Astrocyte (in vitro differentiated cells and primary cell): ENCODE data around the gene CSF1. TPM values are rescaled to one million over a fixed set of nuclear protein-coding genes. Genes with fewer than 3 reads are reported as not detected.
"Not testable (repeated sequence)": the region's sequence is repeated elsewhere in the genome, so short reads cannot be mapped to it uniquely, and the experiment has no call there.

ENCODE experiments used
- DNase-seq: peaks from one replicate; pipeline ENCODE4 v3.0.0-alpha.2; 2010; ENCODE audit warnings: low read depth
- FAIRE-seq: peaks from 2 replicates; lab custom pipeline; 2011; peaks lifted over from hg19 to GRCh38; lab: Jason Lieb, UNC
- H2AFZ ChIP-seq: 2 replicates; pipeline ENCODE4 v1.6.0; 2012; ENCODE audit warnings: low read depth, low read length, inconsistent platforms
- H3K27ac ChIP-seq: 2 replicates; pipeline ENCODE4 v1.5.1; 2011; ENCODE audit warnings: low read depth, low read length, inconsistent platforms
- H3K27me3 ChIP-seq: 2 replicates; pipeline ENCODE4 v1.6.0; 2011; ENCODE audit warnings: low read length, inconsistent platforms; ENCODE audit not compliant: insufficient read depth
- H3K36me3 ChIP-seq: 2 replicates; pipeline ENCODE4 v1.5.1; 2011; ENCODE audit warnings: low read length, inconsistent platforms; ENCODE audit not compliant: insufficient read depth
- H3K4me1 ChIP-seq: 2 replicates; pipeline ENCODE4 v1.5.1; 2011; ENCODE audit warnings: low read length, inconsistent platforms; ENCODE audit not compliant: insufficient read depth
- H3K4me2 ChIP-seq: 2 replicates; pipeline ENCODE4 v1.6.0; 2012; ENCODE audit warnings: low read length, inconsistent platforms
- H3K4me3 ChIP-seq: 2 replicates; pipeline ENCODE4 v1.5.1; 2011; ENCODE audit warnings: low read depth, mild to moderate bottlenecking, low read length, inconsistent platforms; ENCODE audit not compliant: insufficient read depth
- H3K79me2 ChIP-seq: 2 replicates; pipeline ENCODE4 v1.6.0; 2012; ENCODE audit warnings: mild to moderate bottlenecking, low read length, inconsistent platforms; ENCODE audit not compliant: insufficient read depth
- H3K9ac ChIP-seq: 2 replicates; pipeline ENCODE4 v1.6.0; 2012; ENCODE audit warnings: mild to moderate bottlenecking, low read length, inconsistent platforms
- H3K9me3 ChIP-seq: 2 replicates; pipeline ENCODE4 v1.5.1; 2012; ENCODE audit warnings: low read depth, mild to moderate bottlenecking, low read length, inconsistent platforms; ENCODE audit not compliant: insufficient read depth
- H4K20me1 ChIP-seq: 2 replicates; pipeline ENCODE4 v1.6.0; 2012; ENCODE audit warnings: low read length, inconsistent platforms; ENCODE audit not compliant: insufficient read depth
- H3K27ac Mint-ChIP-seq: one replicate; pipeline ENCODE4 v1.8.0; 2021; ENCODE audit warnings: mild to moderate bottlenecking, mixed read lengths; ENCODE audit not compliant: unreplicated experiment
- H3K27me3 Mint-ChIP-seq: one replicate; pipeline ENCODE4 v1.8.0; 2021; ENCODE audit warnings: low read depth, mixed read lengths; ENCODE audit not compliant: unreplicated experiment
- H3K36me3 Mint-ChIP-seq: one replicate; pipeline ENCODE4 v1.8.0; 2021; ENCODE audit warnings: low read depth, mixed read lengths; ENCODE audit not compliant: unreplicated experiment
- H3K4me1 Mint-ChIP-seq: one replicate; pipeline ENCODE4 v1.8.0; 2021; ENCODE audit warnings: low read depth, mixed read lengths; ENCODE audit not compliant: unreplicated experiment
- H3K4me3 Mint-ChIP-seq: one replicate; pipeline ENCODE4 v1.8.0; 2021; ENCODE audit warnings: mild to moderate bottlenecking, moderate library complexity, mixed read lengths; ENCODE audit not compliant: unreplicated experiment
- H3K9me3 Mint-ChIP-seq: one replicate; pipeline ENCODE4 v1.8.0; 2021; ENCODE audit warnings: mild to moderate bottlenecking, mixed read lengths; ENCODE audit not compliant: unreplicated experiment
- CTCF ChIP-seq: IDR thresholded peaks from 2 replicates; pipeline ENCODE4 v1.5.1; 2011; ENCODE audit warnings: low read depth, mild to moderate bottlenecking, inconsistent platforms, low read length, moderate library complexity; ENCODE audit not compliant: insufficient read depth
- EZH2 ChIP-seq: IDR thresholded peaks from 2 replicates; pipeline ENCODE4 v1.6.1; 2012; ENCODE audit warnings: mild to moderate bottlenecking, low read length, inconsistent platforms; ENCODE audit not compliant: insufficient read depth
- total RNA-seq: library from RNA; stranded (reverse); gene quantifications from 2 replicates; pipeline ENCODE4 v1.2.1, GENCODE V29; 2021

Gene CSF1
- total RNA-seq, 1 donor from 2014 or later = 12.3 TPM

- no peak overlapping the region for H3K4me2 ChIP-seq
- TF ChIP-seq CTCF (no peak), EZH2 (no peak)
- H3K27ac ChIP-seq = no peak overlapping the region
- Mint-ChIP-seq H3K27ac (no peak overlapping the region), H3K36me3 (no peaks in the 10 kb centered on the region), H3K4me1 (peaks cover 4% of the 10 kb centered on the region), H3K27me3 (peaks cover 3% of the 10 kb centered on the region), H3K9me3 (no peaks in the 10 kb centered on the region), H3K4me3 (no peak overlapping the region)
- H3K4me1 ChIP-seq = no peaks in the 10 kb centered on the region
- DNase-seq (no peak), FAIRE-seq (no peak)
- H4K20me1 ChIP-seq = no peaks in the 10 kb centered on the region
- no peak overlapping the region for H3K9ac ChIP-seq
- H3K4me3 ChIP-seq = no peak overlapping the region
- no peaks in the 10 kb centered on the region for H3K27me3 ChIP-seq
- H3K36me3 ChIP-seq = no peaks in the 10 kb centered on the region
- no peaks in the 10 kb centered on the region for H3K9me3 ChIP-seq
- no peaks in the 10 kb centered on the region for H3K79me2 ChIP-seq
- no peak overlapping the region for H2AFZ ChIP-seq
Measured at GRCh38 chr1:109950038-109950437, 39.4 kb downstream of the CSF1 start.

GRCh38 chr1:109950509-109950908 is 39.9 kb downstream of the CSF1 start:
- no peak overlapping the region for H3K4me3 ChIP-seq
- H3K4me3 Mint-ChIP-seq = no peak overlapping the region
- H3K27me3 Mint-ChIP-seq = peaks cover 3% of the 10 kb centered on the region
- no peaks in the 10 kb centered on the region for H3K36me3 ChIP-seq
- no peak overlapping the region for H3K9ac ChIP-seq
- no peak for DNase-seq
- no peaks in the 10 kb centered on the region for H3K27me3 ChIP-seq
- no peaks in the 10 kb centered on the region for H4K20me1 ChIP-seq
- no peak overlapping the region for H2AFZ ChIP-seq
- no peak overlapping the region for H3K4me2 ChIP-seq
- no peak for TF ChIP-seq EZH2
- no peak for TF ChIP-seq CTCF
- no peaks in the 10 kb centered on the region for H3K36me3 Mint-ChIP-seq
- no peaks in the 10 kb centered on the region for H3K79me2 ChIP-seq
- H3K4me1 ChIP-seq = no peaks in the 10 kb centered on the region
- H3K4me1 Mint-ChIP-seq = peaks cover 4% of the 10 kb centered on the region
- H3K9me3 Mint-ChIP-seq = no peaks in the 10 kb centered on the region
- FAIRE-seq = no peak
- no peak overlapping the region for H3K27ac Mint-ChIP-seq
- H3K9me3 ChIP-seq = no peaks in the 10 kb centered on the region
- no peak overlapping the region for H3K27ac ChIP-seq

GRCh38 chr1:109951501-109951900 is 40.9 kb downstream of the CSF1 start:
- not testable (repeated sequence) for H3K4me2 ChIP-seq, H2AFZ ChIP-seq, H3K27me3 Mint-ChIP-seq, H3K27ac ChIP-seq, H3K79me2 ChIP-seq, H3K36me3 Mint-ChIP-seq, H3K36me3 ChIP-seq, FAIRE-seq, H3K27ac Mint-ChIP-seq, H3K4me1 ChIP-seq, H3K9me3 ChIP-seq, H4K20me1 ChIP-seq, H3K9me3 Mint-ChIP-seq, H3K4me3 Mint-ChIP-seq, DNase-seq, H3K4me3 ChIP-seq, H3K9ac ChIP-seq, H3K27me3 ChIP-seq, H3K4me1 Mint-ChIP-seq
